Measurements from ENCODE around the gene IFT57.

DNA sequence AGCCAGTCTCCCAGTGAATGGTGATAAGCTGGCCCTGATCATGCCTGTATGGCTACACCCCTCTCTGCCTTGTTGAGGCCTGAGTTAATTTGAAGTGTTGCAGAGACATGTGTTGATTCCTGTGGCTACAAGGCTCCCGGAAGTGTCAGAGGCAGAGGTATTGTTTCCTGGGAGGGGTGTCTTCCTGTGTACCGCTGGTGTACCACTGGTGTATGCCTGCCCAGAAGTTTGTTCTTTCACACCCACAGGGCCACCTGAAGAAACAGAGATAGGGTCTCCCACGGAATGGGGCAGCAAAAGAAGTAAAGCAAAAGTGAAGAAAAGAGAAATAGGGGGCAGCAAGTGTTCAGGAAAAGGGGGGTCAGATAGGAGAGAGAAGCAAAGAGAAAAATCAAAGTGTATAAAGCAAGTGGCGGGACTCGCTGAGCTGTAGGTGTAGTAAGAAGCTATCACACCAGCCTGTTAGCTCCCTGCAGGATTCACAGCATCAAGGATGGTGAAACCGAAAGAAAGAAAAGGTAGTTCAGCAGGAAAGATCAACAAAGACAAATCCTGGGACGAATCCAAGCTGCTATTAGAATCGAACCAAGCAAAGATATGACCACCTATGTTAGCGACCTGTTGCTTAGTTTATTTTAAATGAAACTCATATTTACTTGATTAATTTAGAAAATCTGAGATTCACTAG, 94.8 kb downstream of the IFT57 start:
- TF ChIP-seq, protein P1, sequence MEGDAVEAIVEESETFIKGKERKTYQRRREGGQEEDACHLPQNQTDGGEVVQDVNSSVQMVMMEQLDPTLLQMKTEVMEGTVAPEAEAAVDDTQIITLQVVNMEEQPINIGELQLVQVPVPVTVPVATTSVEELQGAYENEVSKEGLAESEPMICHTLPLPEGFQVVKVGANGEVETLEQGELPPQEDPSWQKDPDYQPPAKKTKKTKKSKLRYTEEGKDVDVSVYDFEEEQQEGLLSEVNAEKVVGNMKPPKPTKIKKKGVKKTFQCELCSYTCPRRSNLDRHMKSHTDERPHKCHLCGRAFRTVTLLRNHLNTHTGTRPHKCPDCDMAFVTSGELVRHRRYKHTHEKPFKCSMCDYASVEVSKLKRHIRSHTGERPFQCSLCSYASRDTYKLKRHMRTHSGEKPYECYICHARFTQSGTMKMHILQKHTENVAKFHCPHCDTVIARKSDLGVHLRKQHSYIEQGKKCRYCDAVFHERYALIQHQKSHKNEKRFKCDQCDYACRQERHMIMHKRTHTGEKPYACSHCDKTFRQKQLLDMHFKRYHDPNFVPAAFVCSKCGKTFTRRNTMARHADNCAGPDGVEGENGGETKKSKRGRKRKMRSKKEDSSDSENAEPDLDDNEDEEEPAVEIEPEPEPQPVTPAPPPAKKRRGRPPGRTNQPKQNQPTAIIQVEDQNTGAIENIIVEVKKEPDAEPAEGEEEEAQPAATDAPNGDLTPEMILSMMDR (IDR thresholded peaks at IDR 0.05; ENCODE audit: poor library complexity), result no peak
- no peak for TF ChIP-seq EZH2phosphoT487 (IDR thresholded peaks at IDR 0.05; ENCODE audit: low read depth, severe bottlenecking, unreplicated experiment)
